ENCODE results near the gene DMRT3.
"Not testable (repeated sequence)": the region's sequence is repeated elsewhere in the genome, so short reads cannot be mapped to it uniquely, and the experiment has no call there.

Gene DMRT3

DNA sequence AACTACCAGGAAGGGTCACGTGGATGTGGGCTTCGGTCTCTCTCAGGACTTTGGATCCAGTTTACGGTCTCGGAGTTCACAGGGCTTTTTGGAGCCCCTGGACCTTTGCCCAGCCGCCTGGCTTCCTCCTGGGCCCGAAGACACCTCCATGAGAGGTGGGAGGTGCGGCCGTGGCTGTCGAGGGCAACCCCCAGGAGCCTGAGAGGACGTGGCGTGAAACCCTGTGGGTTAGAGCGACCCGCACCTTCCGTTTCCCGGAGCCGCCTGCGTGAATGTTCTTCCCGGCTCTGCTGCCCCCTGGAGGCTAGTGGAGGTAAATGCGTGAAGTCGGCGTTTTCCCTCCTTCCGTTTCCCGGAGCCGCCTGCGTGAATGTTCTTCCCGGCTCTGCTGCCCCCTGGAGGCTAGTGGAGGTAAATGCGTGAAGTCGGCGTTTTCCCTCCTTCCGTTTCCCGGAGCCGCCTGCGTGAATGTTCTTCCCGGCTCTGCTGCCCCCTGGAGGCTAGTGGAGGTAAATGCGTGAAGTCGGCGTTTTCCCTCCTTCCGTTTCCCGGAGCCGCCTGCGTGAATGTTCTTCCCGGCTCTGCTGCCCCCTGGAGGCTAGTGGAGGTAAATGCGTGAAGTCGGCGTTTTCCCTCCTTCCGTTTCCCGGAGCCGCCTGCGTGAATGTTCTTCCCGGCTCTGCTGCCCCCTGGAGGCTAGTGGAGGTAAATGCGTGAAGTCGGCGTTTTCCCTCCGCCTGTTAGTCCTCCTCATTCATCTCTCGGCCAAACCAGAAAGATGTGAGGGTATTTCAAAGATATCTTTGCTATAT lies 22.1 kb downstream of the DMRT3 start:
- DNase-seq (ENCODE audit: low read depth, low spot score) = not testable (repeated sequence)

DNA sequence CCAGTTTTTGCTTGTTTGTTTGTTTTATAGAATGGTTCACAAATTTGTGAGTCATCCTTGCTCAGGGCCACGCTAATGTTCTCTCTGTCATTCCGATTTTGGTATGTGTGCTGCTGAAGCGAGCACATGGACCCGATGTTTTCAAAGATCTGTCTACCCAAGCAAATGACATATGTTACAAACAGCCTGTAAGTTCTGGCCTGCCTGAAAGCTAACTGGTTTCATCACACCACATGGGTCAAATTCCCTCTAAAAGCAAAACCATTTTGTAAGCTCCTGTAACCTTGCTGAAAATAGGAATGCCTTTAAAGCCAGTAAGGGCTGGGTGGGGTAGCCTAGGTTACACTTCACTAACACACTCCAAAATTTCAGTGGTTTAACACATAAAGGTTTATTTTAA lies 25.4 kb downstream of the DMRT3 start:
- no peak for DNase-seq (ENCODE audit: low read depth, low spot score)

DNA sequence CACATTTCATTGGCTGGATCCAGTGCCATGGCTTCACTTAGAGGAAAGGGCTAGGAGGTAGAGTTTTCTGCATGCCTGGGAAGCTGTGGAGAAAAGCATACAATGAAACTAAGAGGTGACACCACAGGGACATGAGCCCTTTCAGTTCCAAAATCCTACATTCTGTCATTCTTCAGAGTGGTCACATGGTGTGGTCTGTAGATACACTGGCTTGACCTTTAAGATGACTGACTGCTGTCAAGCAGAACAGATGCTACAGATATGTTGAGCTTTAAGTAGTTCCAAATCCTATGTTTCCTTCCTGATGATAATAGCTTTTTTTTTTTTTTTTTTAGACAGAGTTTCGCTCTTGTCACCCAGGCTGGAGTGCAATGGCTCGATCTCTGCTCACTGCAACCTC lies 26.2 kb downstream of the DMRT3 start:
- no peak for DNase-seq (ENCODE audit: low read depth, low spot score)

DNA sequence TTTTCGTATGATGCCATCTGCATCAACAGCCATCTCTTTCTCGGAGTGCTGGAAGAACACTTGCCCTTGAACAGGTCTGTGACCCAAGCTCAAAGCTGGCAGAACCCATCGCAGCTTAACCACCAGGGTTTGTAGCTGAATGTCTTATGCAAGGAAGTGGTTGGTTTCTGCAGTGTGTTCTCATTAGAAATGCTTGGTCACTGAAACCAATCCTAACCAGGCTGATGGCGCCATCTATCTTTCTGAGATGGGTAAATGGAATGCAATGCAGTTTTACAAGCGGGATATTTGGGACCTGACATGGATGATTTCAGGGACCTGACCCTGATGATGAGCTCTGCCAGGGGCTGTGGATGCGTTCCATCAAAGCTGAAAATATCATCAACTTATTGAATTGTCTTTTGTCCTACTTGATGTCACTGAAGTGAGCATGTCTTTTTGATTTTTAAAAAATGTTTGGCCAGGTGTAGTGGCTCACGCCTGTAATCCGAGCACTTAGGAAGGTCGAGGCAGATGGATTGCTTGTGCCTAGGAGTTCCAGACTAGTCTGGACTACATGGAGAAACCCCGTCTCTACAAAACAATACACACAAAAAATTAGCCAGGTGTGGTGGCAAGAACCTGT lies 28.7 kb downstream of the DMRT3 start:
- DNase-seq (ENCODE audit: low read depth, low spot score) = peak; percentile 68

DNA sequence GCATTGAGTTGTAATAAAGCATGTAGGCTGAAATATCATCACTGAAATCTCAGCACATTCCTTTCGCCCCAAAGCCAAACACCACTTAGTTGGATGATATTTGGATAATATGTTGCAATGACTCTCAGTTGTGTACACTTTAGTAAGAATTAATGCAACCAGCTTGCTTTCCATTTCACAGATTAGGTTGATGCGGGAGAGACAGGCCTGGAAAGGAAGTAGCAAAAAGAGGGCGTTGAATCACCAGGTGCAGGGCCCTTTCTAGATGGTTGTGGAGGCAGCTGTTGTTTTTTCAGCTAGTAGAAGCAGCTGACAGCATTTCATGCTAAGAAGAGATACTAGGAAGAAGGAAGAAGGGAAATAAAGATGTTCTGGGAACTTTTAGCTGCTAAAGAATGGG lies 30.9 kb downstream of the DMRT3 start:
- DNase-seq (ENCODE audit: low read depth, low spot score) = no peak

DNA sequence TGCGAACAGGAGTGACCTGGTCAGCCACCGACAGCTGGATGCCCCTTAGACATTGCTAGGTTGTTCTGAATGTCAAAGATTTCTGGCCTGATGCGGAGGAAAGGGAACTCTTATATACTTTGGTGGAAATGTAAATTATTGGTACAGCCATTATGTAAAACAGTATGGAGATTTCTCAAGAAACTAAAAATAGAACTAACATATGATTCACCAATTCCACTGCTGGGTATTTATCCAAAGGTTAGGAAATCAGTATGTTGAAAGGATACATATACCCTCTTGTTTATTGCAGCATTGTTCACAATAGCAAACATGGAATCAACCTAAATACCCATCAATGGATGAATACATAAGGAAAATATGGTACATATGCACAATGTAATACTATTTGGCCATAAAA lies 31.8 kb downstream of the DMRT3 start:
- no peak for DNase-seq (ENCODE audit: low read depth, low spot score)

DNA sequence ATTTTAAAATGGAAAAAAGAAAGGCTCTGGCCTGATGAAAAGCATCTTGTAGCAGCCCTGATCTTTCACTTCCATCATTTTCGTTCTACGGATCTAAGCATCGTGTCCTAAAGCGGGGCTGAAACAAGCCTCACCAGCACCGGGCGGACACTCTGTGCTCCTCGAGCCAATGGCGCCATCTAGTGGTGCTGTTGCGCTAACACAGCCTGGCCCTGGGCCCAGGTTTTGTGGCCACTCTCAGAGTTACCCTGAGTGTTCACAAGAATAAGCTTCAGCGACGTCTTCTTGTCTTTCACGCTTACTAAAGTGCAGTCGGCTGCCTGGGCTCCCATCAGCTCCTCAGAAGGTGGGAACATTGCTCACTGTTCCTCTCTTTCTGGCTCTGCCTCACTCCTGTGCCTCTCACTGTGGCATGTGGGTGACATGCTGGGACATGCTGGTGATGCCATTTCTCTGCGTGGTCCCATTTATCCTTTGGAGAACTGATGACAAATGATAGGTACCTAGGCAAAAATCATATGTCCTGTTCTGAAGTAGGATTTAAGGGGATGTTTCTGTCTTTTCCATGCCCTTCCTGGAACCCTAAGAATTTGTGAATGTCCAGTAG lies 32.7 kb downstream of the DMRT3 start:
- peak; percentile 89 for DNase-seq (ENCODE audit: low read depth, low spot score)

DNA sequence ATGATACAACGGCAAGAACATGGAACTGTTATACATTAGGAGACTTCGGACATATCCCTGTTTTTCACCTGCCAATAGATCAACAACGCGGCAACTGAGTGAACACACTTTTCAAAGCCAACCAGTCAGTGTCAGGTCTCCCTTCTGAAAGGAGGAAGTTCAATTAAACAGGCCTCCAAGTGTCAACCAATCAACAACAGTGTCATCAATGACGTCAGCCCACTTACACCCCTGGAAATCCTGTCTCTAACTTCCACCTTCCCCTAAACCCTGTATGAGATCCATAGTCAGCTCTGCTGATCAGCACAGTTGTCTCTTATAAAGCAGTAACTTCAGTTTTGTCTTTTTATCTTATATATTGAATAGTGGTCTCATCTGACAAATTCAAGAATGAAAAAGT lies 36.6 kb downstream of the DMRT3 start:
- DNase-seq (ENCODE audit: low read depth, low spot score) = no peak

DNA sequence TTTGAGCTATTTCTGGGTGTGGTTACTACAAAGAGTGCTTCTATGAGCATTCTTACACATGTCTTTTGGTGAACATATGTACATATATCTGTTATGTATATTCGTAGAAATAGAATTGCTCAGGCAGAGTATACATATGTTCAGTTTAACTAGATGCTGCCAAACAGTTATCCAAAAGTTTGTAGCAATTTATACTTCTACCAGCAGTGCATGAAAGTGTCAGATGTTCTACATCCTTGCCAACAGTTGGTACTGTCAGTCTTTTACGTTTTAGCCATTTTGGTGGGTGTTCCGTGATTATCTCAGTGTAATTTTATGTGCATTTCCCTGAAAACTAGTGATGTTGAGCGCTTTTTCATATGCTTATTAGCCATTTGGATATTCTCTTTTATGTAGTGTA lies 37.8 kb downstream of the DMRT3 start:
- DNase-seq (ENCODE audit: low read depth, low spot score) = no peak

DNA sequence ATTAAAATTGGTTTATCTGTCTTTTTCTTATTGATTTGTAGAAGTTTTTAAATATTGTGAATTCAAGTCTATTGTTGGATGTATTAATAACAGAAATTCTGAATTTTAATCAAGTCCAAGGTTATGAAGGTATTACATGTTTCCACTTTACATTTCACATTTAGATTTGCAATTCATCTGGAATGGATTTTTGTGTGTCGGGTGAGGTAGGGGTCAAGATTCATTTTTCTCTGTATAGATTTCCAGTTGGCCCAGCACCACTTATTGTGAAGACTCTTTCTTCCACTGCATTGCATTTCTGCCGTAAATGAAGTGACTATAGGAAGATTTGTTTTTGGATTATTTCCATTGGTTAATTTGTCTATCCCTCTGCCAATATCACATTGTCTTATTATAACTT lies 38.2 kb downstream of the DMRT3 start:
- no peak for DNase-seq (ENCODE audit: low read depth, low spot score)

DNA sequence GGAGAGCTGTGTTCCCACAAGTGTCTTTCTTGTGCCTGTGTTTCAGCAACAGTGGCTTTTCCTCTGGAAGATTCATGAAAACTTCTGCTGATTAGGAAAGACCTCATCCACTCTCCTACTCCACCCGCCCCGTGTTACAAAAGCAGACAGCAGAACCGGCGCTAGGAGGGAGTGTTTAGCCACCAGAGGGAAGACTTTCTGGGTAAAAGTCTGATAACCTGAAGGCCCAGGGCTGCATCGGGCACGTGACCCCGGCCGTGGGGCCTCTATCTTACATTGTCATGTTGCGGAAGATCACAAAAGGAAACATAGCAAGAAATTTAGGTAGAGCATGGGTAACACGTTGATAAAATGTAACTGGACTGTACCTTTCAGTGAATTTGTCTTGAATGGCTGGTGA lies 41.7 kb downstream of the DMRT3 start:
- DNase-seq (ENCODE audit: low read depth, low spot score) = no peak

DNA sequence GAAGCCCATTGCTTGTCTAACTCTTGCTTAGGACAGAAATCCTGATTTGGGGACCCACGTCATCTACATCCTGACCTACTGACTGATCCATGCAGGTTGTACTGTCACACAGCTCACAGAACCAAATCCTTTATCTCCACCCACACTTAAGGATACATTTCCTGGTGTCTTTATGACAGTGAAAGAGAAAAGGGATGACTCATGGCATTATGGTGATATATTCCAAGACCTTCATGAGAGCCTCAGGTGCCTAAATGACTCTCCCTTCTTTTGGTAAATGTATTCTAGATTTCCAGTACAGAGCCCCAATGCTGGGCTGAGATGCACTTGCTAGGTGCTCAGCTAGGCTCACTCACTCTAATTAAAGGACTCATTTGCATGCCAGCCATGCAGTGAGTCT lies 47.7 kb downstream of the DMRT3 start:
- no peak for DNase-seq (ENCODE audit: low read depth, low spot score)

DNA sequence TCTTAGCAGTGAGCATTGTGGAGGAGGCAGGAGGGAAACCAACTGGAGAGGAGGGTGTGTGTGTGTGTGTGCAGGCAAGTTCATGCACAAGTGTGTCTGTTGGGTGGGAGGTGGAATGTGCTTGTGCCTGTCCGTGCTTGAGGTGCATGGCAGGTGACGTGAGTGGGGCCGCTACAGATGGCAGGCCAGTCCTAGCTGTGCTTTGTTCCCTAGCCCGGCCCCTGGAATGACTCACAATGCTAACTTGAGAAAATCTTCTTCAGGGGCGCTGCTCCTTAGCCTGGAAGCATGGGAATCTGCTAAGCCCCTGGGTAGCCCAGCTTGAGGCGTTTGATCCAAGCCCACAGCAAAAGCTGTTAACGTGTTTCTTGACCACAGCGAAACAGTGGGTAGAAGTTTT lies 48.7 kb downstream of the DMRT3 start:
- DNase-seq (ENCODE audit: low read depth, low spot score) = no peak

DNA sequence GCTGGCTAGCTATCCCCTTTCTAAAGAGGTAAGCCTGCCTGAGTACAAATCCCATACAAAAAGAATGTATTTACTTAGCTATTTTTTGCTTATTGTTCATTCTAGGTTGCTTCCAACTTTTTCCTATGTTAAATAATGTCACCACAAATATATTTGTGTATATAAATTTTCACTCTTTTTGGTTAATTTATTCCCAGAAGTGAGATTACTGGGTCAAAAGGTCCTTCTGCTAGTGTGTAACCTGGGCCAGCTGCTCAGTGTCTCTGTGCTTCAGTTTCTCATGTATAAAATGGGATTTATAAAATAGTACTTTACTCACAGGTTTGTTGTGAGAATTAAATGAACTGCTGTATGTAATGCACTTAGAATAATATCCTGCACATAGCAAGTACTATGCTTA lies 49.8 kb downstream of the DMRT3 start:
- DNase-seq (ENCODE audit: low read depth, low spot score) = no peak

DNA sequence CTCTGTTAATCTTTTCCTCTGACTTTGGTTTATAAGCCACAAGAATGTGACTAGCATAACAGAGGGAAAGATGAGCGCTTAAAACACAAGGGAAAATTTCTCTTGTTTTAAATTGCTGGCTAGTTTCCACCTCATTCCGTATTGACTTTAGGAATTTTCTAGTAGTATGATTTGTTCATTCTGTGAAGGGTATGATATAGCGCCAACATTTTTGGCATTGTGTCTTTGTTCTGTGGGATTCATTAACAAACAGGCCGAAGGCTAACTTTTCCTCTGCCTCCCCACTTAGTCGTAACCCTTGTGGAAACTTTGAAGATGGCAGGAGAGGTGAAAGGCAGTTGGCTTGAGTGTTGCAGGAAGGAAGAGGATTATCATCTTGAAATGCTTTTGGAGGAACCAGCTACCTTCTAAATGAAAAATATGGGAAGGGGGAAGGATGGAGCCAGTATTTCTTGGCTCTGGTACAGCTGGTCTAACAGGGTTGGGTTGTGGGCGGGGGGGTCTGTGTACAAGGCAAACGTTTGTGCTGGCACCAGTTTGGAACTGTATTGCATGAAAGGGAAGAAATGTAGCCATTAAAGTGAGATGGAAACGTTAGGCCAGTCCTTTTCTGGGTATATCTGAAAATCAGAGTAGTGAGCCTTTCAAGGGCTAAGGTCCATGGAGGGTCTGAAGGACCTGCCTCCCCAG lies 52.2 kb downstream of the DMRT3 start:
- no peak for DNase-seq (ENCODE audit: low read depth, low spot score)

DNA sequence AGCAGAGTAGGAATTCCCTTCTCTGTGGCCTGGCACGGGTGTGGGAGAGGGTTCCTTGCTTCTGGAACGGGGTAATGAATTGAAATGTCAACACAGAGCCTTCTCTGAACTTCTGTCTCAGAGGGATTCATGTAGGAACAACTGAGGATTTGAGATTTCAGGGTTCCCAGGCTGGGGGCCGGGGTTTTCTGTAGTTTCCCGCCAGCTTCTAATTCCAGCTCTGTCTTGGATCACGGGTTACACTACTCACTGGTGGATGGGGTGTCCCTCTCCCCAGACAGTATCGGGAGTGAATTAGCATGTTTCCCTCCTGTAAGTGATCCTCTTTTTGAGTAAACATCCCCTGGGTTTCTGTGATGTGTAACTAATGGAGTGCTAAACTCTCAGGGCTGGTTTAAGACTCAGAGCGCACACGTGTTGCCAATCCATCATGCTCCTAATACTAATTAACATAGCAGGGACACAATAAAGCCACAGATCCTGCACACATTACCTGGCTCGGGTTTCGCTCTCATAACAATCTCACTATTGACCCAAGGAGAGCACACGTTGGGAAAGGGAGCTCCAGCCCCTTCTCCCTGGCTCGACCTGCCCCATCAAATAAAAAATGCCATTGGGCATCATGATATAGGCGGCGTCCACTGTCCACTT lies 55.6 kb downstream of the DMRT3 start:
- no peak for DNase-seq (ENCODE audit: low read depth, low spot score)

DNA sequence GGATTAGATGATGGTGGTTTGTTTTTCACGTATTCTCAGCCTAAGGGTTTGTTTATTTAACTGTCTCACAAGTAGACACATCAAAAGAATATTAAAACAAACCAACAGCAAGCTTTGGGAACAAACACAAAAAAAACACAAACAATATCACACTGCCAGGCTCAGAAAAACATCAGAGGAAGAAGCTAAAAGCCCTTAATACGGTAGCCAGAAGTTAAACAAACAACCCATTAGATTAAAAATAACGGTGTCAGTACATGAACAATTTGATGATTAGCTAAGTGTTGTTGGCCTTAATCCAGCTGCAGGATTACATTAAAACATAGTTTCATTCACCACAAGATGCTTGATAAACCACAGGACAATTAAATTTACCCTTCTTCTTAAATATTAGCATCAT lies 57.8 kb downstream of the DMRT3 start:
- no peak for DNase-seq (ENCODE audit: low read depth, low spot score)

DNA sequence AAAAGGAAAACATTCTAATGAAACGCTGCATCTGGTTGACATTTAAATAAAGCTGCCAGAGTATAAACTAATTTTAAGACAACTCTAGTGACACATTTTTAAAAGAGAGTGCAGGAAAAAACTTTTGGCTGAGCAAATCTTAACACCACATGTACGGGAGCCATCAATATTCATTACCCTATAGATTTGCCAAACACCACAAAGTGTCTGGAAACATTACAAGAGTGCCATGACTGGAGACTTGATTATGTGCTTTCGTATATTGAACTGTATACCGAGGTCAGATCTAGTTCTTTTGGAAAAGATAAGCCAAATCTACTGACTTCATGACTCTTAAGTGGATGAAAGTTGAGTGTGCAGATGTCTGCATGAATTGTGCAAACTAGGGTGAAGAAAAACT lies 63.1 kb downstream of the DMRT3 start:
- DNase-seq (ENCODE audit: low read depth, low spot score) = no peak
